ENCODE measurements around the gene COL9A3. TPM values are rescaled to one million over a fixed set of nuclear protein-coding genes. Genes with fewer than 3 reads are reported as not detected.

COL9A3 gene
- total and polyA plus RNA-seq, 2 donors from 2014 or later = 2.3 to 4.3 TPM

- FAIRE-seq (no peak), DNase-seq (no peak)
- Histone ChIP-seq H3K36me3 (ENCODE audit: control insufficient read depth in 2 of 3, insufficient read depth in 3 of 3, low read length in 3 of 3) (no peaks in the 10 kb centered on the region), H3K4me1 (ENCODE audit: control insufficient read depth in 2 of 3, insufficient read depth in 2 of 3, low read depth in 1 of 3, low read length in 3 of 3) (peaks cover 0 to 13% (median 3%) of the 10 kb centered on the region in 3 donors), H3K27me3 (ENCODE audit: control insufficient read depth, insufficient read depth, low read length) (no peaks in the 10 kb centered on the region), H3K9me3 (ENCODE audit: control insufficient read depth in 2 of 3, insufficient read depth in 1 of 3, low read length in 3 of 3) (no peaks in the 10 kb centered on the region), H3K4me3 (ENCODE audit: low read length in 3 of 3) (no peak overlapping the region), H3K9ac (ENCODE audit: low read length in 3 of 3) (no peak overlapping the region), H3K27ac (ENCODE audit: low read depth in 2 of 2, low read length in 2 of 2) (no peak overlapping the region)
- intact Hi-C loops (cut with DNase I) = no loop called here
- TF ChIP-seq CTCF (IDR thresholded peaks at IDR 0.05; ENCODE audit: borderline replicate concordance, extremely low read depth, insufficient read depth) = no peak
These were observed 62.7 kb downstream of the COL9A3 start for GRCh38 chr20:62879275-62880146.

- H3K9me3 ChIP-seq (ENCODE audit: control insufficient read depth in 2 of 3, insufficient read depth in 1 of 3, low read length in 3 of 3) = no peaks in the 10 kb centered on the region
- FAIRE-seq (no peak), DNase-seq (no peak)
- no peak overlapping the region for H3K27ac ChIP-seq (ENCODE audit: low read depth in 2 of 2, low read length in 2 of 2)
- H3K4me3 ChIP-seq (ENCODE audit: low read length in 3 of 3) = no peak overlapping the region
- no peak for TF ChIP-seq CTCF (IDR thresholded peaks at IDR 0.05; ENCODE audit: borderline replicate concordance, extremely low read depth, insufficient read depth)
- no peaks in the 10 kb centered on the region for H3K36me3 ChIP-seq (ENCODE audit: control insufficient read depth in 2 of 3, insufficient read depth in 3 of 3, low read length in 3 of 3)
- no peaks in the 10 kb centered on the region for H3K27me3 ChIP-seq (ENCODE audit: control insufficient read depth, insufficient read depth, low read length)
- no peak overlapping the region for H3K9ac ChIP-seq (ENCODE audit: low read length in 3 of 3)
- H3K4me1 ChIP-seq (ENCODE audit: control insufficient read depth in 2 of 3, insufficient read depth in 2 of 3, low read depth in 1 of 3, low read length in 3 of 3) = peaks cover 0 to 13% (median 3%) of the 10 kb centered on the region in 3 donors
- intact Hi-C loops (cut with DNase I) = no loop called here
These were observed 63.5 kb downstream of the COL9A3 start for GRCh38 chr20:62880147-62880934.

- H3K9ac ChIP-seq (ENCODE audit: low read length in 3 of 3) = no peak overlapping the region
- TF ChIP-seq CTCF (IDR thresholded peaks at IDR 0.05; ENCODE audit: borderline replicate concordance, extremely low read depth, insufficient read depth) = no peak
- no peak overlapping the region for H3K27ac ChIP-seq (ENCODE audit: low read depth in 2 of 2, low read length in 2 of 2)
- FAIRE-seq = no peak
- intact Hi-C loops (cut with DNase I) = no loop called here
- H3K27me3 ChIP-seq (ENCODE audit: control insufficient read depth, insufficient read depth, low read length) = no peaks in the 10 kb centered on the region
- H3K4me1 ChIP-seq (ENCODE audit: control insufficient read depth in 2 of 3, insufficient read depth in 2 of 3, low read depth in 1 of 3, low read length in 3 of 3) = peaks cover 0 to 10% (median 0%) of the 10 kb centered on the region in 3 donors
- H3K9me3 ChIP-seq (ENCODE audit: control insufficient read depth in 2 of 3, insufficient read depth in 1 of 3, low read length in 3 of 3) = no peaks in the 10 kb centered on the region
- no peak for DNase-seq
- peaks cover 0 to under 1% (median 0%) of the 10 kb centered on the region in 3 donors for H3K36me3 ChIP-seq (ENCODE audit: control insufficient read depth in 2 of 3, insufficient read depth in 3 of 3, low read length in 3 of 3)
- H3K4me3 ChIP-seq (ENCODE audit: low read length in 3 of 3) = no peak overlapping the region
These were observed 64.2 kb downstream of the COL9A3 start for GRCh38 chr20:62880935-62881661.

Measured in kidney (tissue), 14 donors.